ENCODE measurements around the gene LGALS7. TPM values are rescaled to one million over a fixed set of nuclear protein-coding genes. Genes with fewer than 3 reads are reported as not detected.
"Not testable (repeated sequence)": the region's sequence is repeated elsewhere in the genome, so short reads cannot be mapped to it uniquely, and the experiment has no call there.

LGALS7 gene
- total and polyA plus RNA-seq, 7 donors: not detected

DNA sequence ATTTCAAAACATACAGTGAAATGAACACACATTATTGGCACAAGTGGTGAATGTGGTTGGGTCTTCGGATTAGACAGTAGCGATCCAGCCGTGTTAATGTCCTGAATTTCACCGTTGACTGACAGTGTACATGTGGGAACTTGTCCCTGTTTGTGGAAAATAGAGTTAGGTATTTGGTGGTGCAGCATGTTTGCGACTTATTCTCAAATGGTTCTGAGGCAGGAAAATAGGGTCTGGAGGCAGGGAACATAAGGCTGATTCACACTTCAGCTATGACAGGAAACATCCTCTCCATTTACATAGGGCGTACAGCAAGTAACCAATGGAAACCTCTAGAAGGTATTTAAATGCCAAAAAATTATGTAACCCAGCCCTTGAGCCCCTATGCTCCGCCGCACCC is 19.9 kb upstream of the LGALS7 start:
- Histone ChIP-seq H3K27ac (no peak overlapping the region), H3K27me3 (ENCODE audit: insufficient read depth in 3 of 3, low read length in 2 of 3) (no peaks in the 10 kb centered on the region), H3K4me1 (no peaks in the 10 kb centered on the region), H3K9me3 (no peaks in the 10 kb centered on the region), H3K36me3 (ENCODE audit: insufficient read depth in 1 of 2, low read depth in 1 of 2) (no peaks in the 10 kb centered on the region), H3K4me3 (peak overlapping the region; percentile 21)
- TF ChIP-seq, protein P1, sequence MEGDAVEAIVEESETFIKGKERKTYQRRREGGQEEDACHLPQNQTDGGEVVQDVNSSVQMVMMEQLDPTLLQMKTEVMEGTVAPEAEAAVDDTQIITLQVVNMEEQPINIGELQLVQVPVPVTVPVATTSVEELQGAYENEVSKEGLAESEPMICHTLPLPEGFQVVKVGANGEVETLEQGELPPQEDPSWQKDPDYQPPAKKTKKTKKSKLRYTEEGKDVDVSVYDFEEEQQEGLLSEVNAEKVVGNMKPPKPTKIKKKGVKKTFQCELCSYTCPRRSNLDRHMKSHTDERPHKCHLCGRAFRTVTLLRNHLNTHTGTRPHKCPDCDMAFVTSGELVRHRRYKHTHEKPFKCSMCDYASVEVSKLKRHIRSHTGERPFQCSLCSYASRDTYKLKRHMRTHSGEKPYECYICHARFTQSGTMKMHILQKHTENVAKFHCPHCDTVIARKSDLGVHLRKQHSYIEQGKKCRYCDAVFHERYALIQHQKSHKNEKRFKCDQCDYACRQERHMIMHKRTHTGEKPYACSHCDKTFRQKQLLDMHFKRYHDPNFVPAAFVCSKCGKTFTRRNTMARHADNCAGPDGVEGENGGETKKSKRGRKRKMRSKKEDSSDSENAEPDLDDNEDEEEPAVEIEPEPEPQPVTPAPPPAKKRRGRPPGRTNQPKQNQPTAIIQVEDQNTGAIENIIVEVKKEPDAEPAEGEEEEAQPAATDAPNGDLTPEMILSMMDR (IDR thresholded peaks at IDR 0.05): no peak
- DNase-seq (no peak), ATAC-seq (no peak)
- 55 to 66% (median 61%) methylated on average over 8 of the region's 8 CpGs for WGBS, 3 donors
- intact Hi-C loops (cut with DNase I): no loop called here

DNA sequence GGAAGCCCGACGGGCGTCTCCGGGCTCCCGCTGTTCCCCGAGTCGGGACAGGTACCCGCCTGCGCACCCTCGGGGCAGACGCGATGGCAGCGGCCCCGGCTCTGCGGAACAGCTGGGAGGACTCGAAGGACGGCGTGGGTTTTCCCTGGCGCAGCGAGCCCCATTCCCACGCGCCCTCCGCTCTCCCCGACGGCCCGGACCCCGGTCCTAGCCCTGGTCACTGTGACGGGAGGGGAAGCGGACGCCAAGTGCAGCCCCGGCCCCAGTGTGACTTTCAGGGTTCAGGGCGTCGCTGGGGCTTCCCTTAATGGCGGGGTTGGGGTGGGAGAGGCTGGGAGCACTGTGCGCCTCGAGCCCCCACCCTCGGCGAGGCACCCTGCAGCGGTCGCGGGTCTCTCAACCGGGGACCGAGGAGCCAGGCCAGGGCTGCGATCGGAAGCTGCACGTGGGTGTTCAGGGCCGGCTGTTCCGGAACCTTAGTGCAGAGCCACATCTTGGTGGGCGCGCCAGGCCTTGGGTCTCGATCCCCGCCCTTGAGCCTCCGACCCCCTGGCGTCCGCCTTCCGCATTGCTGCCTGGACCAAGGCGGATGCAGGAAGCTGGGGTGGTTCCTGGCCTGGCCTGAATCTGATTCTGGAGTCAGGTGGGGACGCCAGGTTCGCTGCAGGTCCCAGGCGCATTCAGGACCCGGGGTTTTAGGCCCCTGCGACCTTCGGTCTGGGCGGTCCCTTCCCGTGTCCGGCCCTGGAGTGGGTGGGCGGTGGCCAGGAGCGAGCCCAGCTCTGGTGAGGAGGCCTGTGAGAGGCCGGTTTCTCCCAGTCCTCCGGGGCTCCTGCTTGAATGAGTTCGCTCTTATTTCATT is 19.2 kb upstream of the LGALS7 start:
- TF ChIP-seq, protein P1 (IDR thresholded peaks at IDR 0.05): peak; percentile 1
- peak; percentile 44 to 78 for DNase-seq
- intact Hi-C loops (cut with DNase I): no loop called here
- Histone ChIP-seq H3K4me3 (peak overlapping the region; percentile 21), H3K4me1 (no peaks in the 10 kb centered on the region), H3K36me3 (ENCODE audit: insufficient read depth in 1 of 2, low read depth in 1 of 2) (no peaks in the 10 kb centered on the region), H3K27me3 (ENCODE audit: insufficient read depth in 3 of 3, low read length in 2 of 3) (no peaks in the 10 kb centered on the region), H3K27ac (no peak overlapping the region), H3K9me3 (no peaks in the 10 kb centered on the region)
- WGBS, 3 donors: 20 to 23% (median 23%) methylated on average over 55 to 64 of the region's 71 CpGs
- peak; percentile 14 to 48 (median 24) for ATAC-seq

GRCh38 chr19:38791451-38792064 is 18.2 kb upstream of the LGALS7 start:
- H3K36me3 ChIP-seq (ENCODE audit: insufficient read depth in 1 of 2, low read depth in 1 of 2); H3K9me3 ChIP-seq; H3K27me3 ChIP-seq (ENCODE audit: insufficient read depth in 3 of 3, low read length in 2 of 3); H3K27ac ChIP-seq; H3K4me1 ChIP-seq; intact Hi-C loops (cut with DNase I); DNase-seq: not testable (repeated sequence)
- H3K4me3 ChIP-seq: peak overlapping the region; percentile 46
- no CpG with 5 or more reads among the region's 40 CpGs for WGBS, 3 donors
- peak; percentile 62 to 86 (median 80) for ATAC-seq

DNA sequence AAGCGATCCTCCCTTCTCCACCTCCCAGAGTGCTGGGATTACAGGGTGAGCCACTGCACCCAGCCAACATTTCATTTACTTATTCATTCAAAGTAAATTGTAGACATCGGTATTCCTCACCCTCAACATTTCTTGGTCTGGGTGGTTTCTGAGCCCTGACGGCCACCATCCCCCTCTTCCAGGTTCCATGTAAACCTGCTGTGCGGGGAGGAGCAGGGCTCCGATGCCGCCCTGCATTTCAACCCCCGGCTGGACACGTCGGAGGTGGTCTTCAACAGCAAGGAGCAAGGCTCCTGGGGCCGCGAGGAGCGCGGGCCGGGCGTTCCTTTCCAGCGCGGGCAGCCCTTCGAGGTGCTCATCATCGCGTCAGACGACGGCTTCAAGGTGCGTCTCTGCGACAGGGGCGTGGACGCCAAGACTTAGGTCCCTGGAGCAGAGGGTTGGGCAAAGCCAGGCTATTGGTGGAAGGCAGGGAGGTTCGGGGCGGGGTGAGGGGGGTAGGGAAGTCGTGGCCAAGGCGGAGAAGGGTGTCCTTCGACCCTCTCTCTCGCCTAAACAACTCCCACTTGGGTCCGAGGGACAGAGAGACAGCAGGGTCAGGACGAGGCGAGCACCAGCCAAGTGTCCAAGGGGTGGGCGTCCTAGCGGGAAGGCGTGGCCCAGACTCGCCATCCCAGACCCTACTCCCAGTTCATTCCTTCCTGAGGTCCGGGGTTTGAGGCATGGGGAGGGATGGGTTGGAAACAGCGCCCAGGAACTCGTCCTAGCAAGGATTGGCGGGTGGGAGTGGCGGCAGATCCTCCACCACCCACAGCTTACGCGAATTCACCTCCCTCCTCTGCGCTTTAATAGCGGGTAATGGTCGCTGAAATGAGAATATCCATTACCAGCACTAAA is 17.4 kb upstream of the LGALS7 start:
- H3K27me3 ChIP-seq (ENCODE audit: insufficient read depth in 3 of 3, low read length in 2 of 3); H3K9me3 ChIP-seq; H3K27ac ChIP-seq; ATAC-seq; H3K36me3 ChIP-seq (ENCODE audit: insufficient read depth in 1 of 2, low read depth in 1 of 2); H3K4me1 ChIP-seq; intact Hi-C loops (cut with DNase I); DNase-seq: not testable (repeated sequence)
- H3K4me3 ChIP-seq: peak overlapping the region; percentile 46
- WGBS, 3 donors: 61 to 74% (median 68%) methylated on average over 10 to 19 of the region's 49 CpGs

DNA sequence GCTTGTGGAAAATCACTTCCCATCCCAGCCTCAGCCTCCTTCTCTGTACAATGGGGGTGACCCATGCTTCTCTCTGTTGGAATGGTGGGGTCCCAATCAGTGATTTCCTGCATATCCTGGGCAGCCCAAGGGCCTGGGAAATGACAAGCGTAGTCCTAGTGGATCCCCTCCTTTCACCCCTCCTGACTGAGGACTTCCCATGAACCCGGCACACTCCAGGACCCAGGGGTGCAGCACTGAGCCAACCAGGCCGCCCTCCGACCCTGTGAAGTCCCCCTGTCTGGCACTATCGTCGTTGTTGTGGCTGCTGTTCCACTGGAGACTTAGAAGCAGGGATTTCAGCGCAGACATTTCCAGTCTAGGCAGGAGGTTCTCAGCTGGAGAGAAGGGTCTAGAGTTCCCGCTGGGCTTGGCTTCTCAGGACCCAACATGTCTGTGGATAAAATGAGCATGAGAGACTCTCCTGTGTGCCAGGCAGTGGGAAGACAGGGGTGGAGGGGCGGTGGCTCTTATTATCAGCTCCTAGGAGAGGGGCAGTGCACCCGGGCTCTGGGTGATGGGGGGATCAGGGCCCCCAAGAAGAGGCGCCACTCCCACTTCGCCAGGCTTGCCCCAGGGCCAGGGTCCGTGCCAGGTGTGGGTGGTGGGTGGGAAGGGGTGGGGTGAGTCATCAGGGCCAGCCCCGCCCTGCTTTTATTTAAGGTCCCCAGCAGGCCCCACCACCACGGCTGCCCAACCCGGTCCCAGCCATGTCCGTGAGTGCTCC is 15.3 kb upstream of the LGALS7 start, which contains the start of gene LGALS7B:
Gene LGALS7B (plus strand): TSS at position 723 of the 766 bp plus-strand sequence. CDS start 27 bp downstream, at position 750.
- Histone ChIP-seq H3K27me3 (ENCODE audit: insufficient read depth in 3 of 3, low read length in 2 of 3) (no peaks in the 10 kb centered on the region), H3K36me3 (ENCODE audit: insufficient read depth in 1 of 2, low read depth in 1 of 2) (no peaks in the 10 kb centered on the region)
- intact Hi-C loops (cut with DNase I): no loop called here

More for the DNA sequence above, 15.3 kb upstream of the LGALS7 start, which contains the start of gene LGALS7B:
- no peaks in the 10 kb centered on the region for H3K4me1 ChIP-seq
- 68 to 81% (median 73%) methylated on average over 10 to 13 of the region's 17 CpGs for WGBS, 3 donors
- DNase-seq: peak in 1 of 2 donors; percentile 27
- TF ChIP-seq, protein P1 (IDR thresholded peaks at IDR 0.05): no peak
- H3K4me3 ChIP-seq: no peak within 1 kb of the TSS
- no peak within 1 kb of the TSS for H3K27ac ChIP-seq
- ATAC-seq: no peak
- H3K9me3 ChIP-seq: no peaks in the 10 kb centered on the region

Data from psoas muscle (tissue), 8 donors.